Liver (tissue), 9 donors: ENCODE measurements around the gene GPR39. TPM values are rescaled to one million over a fixed set of nuclear protein-coding genes. Genes with fewer than 3 reads are reported as not detected.

Experiments used
- DNase-seq: peaks from one replicate; pipeline ENCODE4 v3.0.0-alpha.2; 2017; ENCODE audit warnings: low spot score
- H3K27ac ChIP-seq, 2 donors: one replicate each; pipeline ENCODE4 v1.7.0; 2013; ENCODE audit warnings: inconsistent platforms in 2 of 2, low read length in 2 of 2, control low read depth in 1 of 2, low read depth in 1 of 2, mild to moderate bottlenecking in 1 of 2
- H3K27me3 ChIP-seq, 4 donors: one replicate each; pipeline versions ENCODE4 v1.6.1 to v1.7.0; 2013; ENCODE audit warnings: low read length in 3 of 4, inconsistent platforms in 1 of 4, mild to moderate bottlenecking in 1 of 4, moderate library complexity in 1 of 4; ENCODE audit not compliant: control insufficient read depth in 4 of 4, insufficient read depth in 4 of 4
- H3K36me3 ChIP-seq, 4 donors: one replicate each; pipeline versions ENCODE4 v1.6.1 to v1.7.0; 2013; ENCODE audit warnings: low read length in 3 of 4, mild to moderate bottlenecking in 3 of 4, low read depth in 1 of 4, moderate library complexity in 1 of 4; ENCODE audit not compliant: control insufficient read depth in 4 of 4, insufficient read depth in 3 of 4
- H3K4me1 ChIP-seq, 4 donors: one replicate each; pipeline versions ENCODE4 v1.6.1 to v1.7.0; 2013; ENCODE audit warnings: low read length in 3 of 4, mild to moderate bottlenecking in 3 of 4, moderate library complexity in 1 of 4; ENCODE audit not compliant: control insufficient read depth in 4 of 4, insufficient read depth in 4 of 4
- H3K4me3 ChIP-seq, 3 donors: one replicate each; pipeline versions ENCODE4 v1.6.1 to v1.7.0; 2013; ENCODE audit warnings: low read length in 3 of 3, control low read depth in 1 of 3, low read depth in 1 of 3, mild to moderate bottlenecking in 1 of 3
- H3K9ac ChIP-seq, 2 donors: one replicate each; pipeline ENCODE4 v1.7.0; 2013; ENCODE audit warnings: low read length in 2 of 2, mild to moderate bottlenecking in 2 of 2, moderate library complexity in 2 of 2, control low read depth in 1 of 2, low read depth in 1 of 2
- H3K9me3 ChIP-seq, 4 donors: one replicate each; pipeline versions ENCODE4 v1.6.1 to v1.7.0; 2013; ENCODE audit warnings: low read length in 3 of 4; ENCODE audit not compliant: control insufficient read depth in 4 of 4
- ATF3 ChIP-seq: IDR thresholded peaks from 2 replicates; pipeline ENCODE4 v1.6.1; 2016; ENCODE audit warnings: antibody characterized with exemption
- CTCF ChIP-seq: fragments of 150-350 bp; IDR thresholded peaks from 2 replicates; pipeline ENCODE4 v1.5.1; 2017; ENCODE audit warnings: improper control_type of control experiment, low read depth, low read length; ENCODE audit not compliant: missing input control
- EGR1 ChIP-seq, 2 donors: IDR thresholded peaks; 2 replicates each; pipeline ENCODE4 v1.6.1; 2016 to 2018; ENCODE audit warnings: antibody characterized with exemption in 2 of 2, low read depth in 2 of 2
- FOXA1 ChIP-seq: IDR thresholded peaks from 2 replicates; pipeline ENCODE4 v1.6.1; 2016; ENCODE audit warnings: antibody characterized with exemption
- FOXA2 ChIP-seq: IDR thresholded peaks from 2 replicates; pipeline ENCODE4 v1.6.1; 2016; ENCODE audit warnings: antibody characterized with exemption
- GABPA ChIP-seq, 2 donors: IDR thresholded peaks in 1 of 2; conservative IDR thresholded peaks in 1 of 2; 2 replicates each; pipeline ENCODE4 v1.6.1; 2016; ENCODE audit warnings: antibody characterized with exemption in 2 of 2, mild to moderate bottlenecking in 1 of 2, moderate library complexity in 1 of 2
- HNF4A ChIP-seq, 2 donors: conservative IDR thresholded peaks; 2 replicates each; pipeline ENCODE4 v1.6.1; 2016; ENCODE audit warnings: antibody characterized with exemption in 2 of 2, mild to moderate bottlenecking in 2 of 2
- HNF4G ChIP-seq: IDR thresholded peaks from 2 replicates; pipeline ENCODE4 v1.6.1; 2016; ENCODE audit warnings: antibody characterized with exemption
- JUND ChIP-seq, 2 donors: IDR thresholded peaks; 2 replicates each; pipeline ENCODE4 v1.6.1; 2016; ENCODE audit warnings: antibody characterized with exemption in 2 of 2
- NR2F2 ChIP-seq: IDR thresholded peaks from 2 replicates; pipeline ENCODE4 v1.6.1; 2016; ENCODE audit warnings: antibody characterized with exemption
- RAD21 ChIP-seq, 2 donors: IDR thresholded peaks; 2 replicates each; pipeline ENCODE4 v1.6.1; 2016; ENCODE audit warnings: antibody characterized with exemption in 2 of 2, mild to moderate bottlenecking in 2 of 2
- REST ChIP-seq: IDR thresholded peaks from 2 replicates; pipeline ENCODE4 v1.6.1; 2016; ENCODE audit warnings: antibody characterized with exemption, mild to moderate bottlenecking
- RXRA ChIP-seq, 2 donors: IDR thresholded peaks; 2 replicates each; pipeline ENCODE4 v1.6.1; 2017 to 2018; ENCODE audit warnings: antibody characterized with exemption in 2 of 2, mild to moderate bottlenecking in 1 of 2
- SP1 ChIP-seq: IDR thresholded peaks from 2 replicates; pipeline ENCODE4 v1.6.1; 2018; ENCODE audit warnings: antibody characterized with exemption, mild to moderate bottlenecking
- TAF1 ChIP-seq: conservative IDR thresholded peaks from 2 replicates; pipeline ENCODE4 v1.6.1; 2016; ENCODE audit warnings: antibody characterized with exemption, mild to moderate bottlenecking
- YY1 ChIP-seq: IDR thresholded peaks from 2 replicates; pipeline ENCODE4 v1.6.1; 2016; ENCODE audit warnings: antibody characterized with exemption, mild to moderate bottlenecking
- WGBS: extraction: QIAGEN DNeasy Blood & Tissue Kit; methylation state at CpG from one replicate; pipeline ENCODE4 v1.1.7; 2013; 5-methylcytosine and 5-hydroxymethylcytosine counted together
- polyA plus RNA-seq, 2 donors: library from polyadenylated mRNA; stranded (reverse) in 1 of 2; unstranded in 1 of 2; fragments of 200-250 nt in 1 of 2; fragments of >200 nt in 1 of 2; fragmentation: Nextera tagmentation in 1 of 2; extraction: Ambion mirVana in 1 of 2; gene quantifications; one replicate each; pipeline versions ENCODE4 v1.2.1 to v1.2.3, GENCODE V29; 2013 to 2015
- total RNA-seq, 2 donors: library from RNA; depleted of rRNA; stranded (reverse); fragments of >200 nt; gene quantifications; one replicate each; pipeline ENCODE4 v1.2.3, GENCODE V29; 2014
- TF ChIP-seq, protein P1 (sequence below): IDR thresholded peaks from 2 replicates; pipeline ENCODE4 v1.6.1; 2016; ENCODE audit warnings: antibody characterized with exemption
- TF ChIP-seq, protein P2 (sequence below): IDR thresholded peaks from 2 replicates; pipeline ENCODE4 v1.6.1; 2016; ENCODE audit warnings: antibody characterized with exemption
- donor health status: healthy.
- donor health status: healthy.
- donor health status: healthy.
- donor health status: healthy.
- donor health status: healthy.

The GPR39 gene
- total and polyA plus RNA-seq, 4 donors = 2.2 to 13.0 (median 2.8) TPM

DNA sequence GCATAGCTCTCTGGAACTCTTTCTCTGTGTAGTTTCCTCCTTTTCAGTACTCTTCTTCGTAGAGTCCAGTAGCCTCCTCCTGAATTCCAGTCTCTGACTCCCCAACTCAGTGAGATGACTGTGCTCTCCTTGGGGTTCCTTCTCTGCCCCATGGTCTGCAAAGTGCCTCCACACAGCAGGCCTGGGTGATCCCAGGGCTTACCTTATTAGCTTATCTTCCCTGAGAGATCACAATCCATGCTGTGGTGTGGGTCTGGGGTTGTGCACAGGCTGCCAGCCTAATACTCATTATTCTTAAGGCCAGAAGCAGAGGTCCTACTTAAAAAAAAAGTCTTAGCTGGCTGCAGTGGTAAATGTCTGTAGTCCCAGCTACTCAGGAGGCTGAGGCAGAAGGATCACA, 4.6 kb upstream of the GPR39 start:
- Histone ChIP-seq H3K27ac (no peak overlapping the region), H3K9me3 (no peaks in the 10 kb centered on the region), H3K36me3 (no peaks in the 10 kb centered on the region), H3K4me3 (no peak overlapping the region), H3K9ac (no peak overlapping the region), H3K27me3 (no peaks in the 10 kb centered on the region), H3K4me1 (peaks cover 0 to 16% (median 10%) of the 10 kb centered on the region in 4 donors)
- no peak for DNase-seq
- TF ChIP-seq HNF4A (conservative IDR thresholded peaks at IDR 0.05) = no peak
- TF ChIP-seq JUND (IDR thresholded peaks at IDR 0.05) = no peak
- TF ChIP-seq ATF3 = no peak
- TF ChIP-seq FOXA1 = no peak
- TF ChIP-seq CTCF = no peak
- no peak for TF ChIP-seq EGR1 (IDR thresholded peaks at IDR 0.05; ENCODE audit: low read depth in 2 of 2)
- no peak for TF ChIP-seq TAF1
- no peak for TF ChIP-seq HNF4G
- no peak for TF ChIP-seq REST
- TF ChIP-seq, protein P1, sequence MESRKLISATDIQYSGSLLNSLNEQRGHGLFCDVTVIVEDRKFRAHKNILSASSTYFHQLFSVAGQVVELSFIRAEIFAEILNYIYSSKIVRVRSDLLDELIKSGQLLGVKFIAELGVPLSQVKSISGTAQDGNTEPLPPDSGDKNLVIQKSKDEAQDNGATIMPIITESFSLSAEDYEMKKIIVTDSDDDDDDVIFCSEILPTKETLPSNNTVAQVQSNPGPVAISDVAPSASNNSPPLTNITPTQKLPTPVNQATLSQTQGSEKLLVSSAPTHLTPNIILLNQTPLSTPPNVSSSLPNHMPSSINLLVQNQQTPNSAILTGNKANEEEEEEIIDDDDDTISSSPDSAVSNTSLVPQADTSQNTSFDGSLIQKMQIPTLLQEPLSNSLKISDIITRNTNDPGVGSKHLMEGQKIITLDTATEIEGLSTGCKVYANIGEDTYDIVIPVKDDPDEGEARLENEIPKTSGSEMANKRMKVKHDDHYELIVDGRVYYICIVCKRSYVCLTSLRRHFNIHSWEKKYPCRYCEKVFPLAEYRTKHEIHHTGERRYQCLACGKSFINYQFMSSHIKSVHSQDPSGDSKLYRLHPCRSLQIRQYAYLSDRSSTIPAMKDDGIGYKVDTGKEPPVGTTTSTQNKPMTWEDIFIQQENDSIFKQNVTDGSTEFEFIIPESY = no peak
- TF ChIP-seq SP1 = no peak
- TF ChIP-seq GABPA (IDR thresholded peaks at IDR 0.05 in 1 of 2, conservative IDR thresholded peaks at IDR 0.05 in 1 of 2) = no peak
- TF ChIP-seq NR2F2 = no peak
- TF ChIP-seq FOXA2 = no peak
- TF ChIP-seq, protein P2, sequence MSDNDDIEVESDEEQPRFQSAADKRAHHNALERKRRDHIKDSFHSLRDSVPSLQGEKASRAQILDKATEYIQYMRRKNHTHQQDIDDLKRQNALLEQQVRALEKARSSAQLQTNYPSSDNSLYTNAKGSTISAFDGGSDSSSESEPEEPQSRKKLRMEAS = no peak
- TF ChIP-seq RXRA (IDR thresholded peaks at IDR 0.05) = no peak
- TF ChIP-seq YY1 = no peak
- TF ChIP-seq RAD21 (IDR thresholded peaks at IDR 0.05) = no peak
- 91% methylated on average over 1 of the region's 1 CpG for WGBS
